ENCODE data around the gene GSN. TPM values are rescaled to one million over a fixed set of nuclear protein-coding genes. Genes with fewer than 3 reads are reported as not detected.

The GSN gene
- total and polyA plus RNA-seq, 2 of the 8 experiments (the other 6 are each of a cell fraction or from before 2014, with no cell fraction given), result 52.3 to 94.5 TPM

- H3K79me1 ChIP-seq (ENCODE audit: low read depth, low read length), result no peaks in the 10 kb centered on the region
- no peak overlapping the region for H3K27ac ChIP-seq (ENCODE audit: low read depth, low read length)
- no peak overlapping the region for H4K91ac ChIP-seq (replicated peaks; ENCODE audit: insufficient read length, low read length)
- no peak overlapping the region for H3K4me2 ChIP-seq (ENCODE audit: insufficient read depth in 1 of 2, low read depth in 2 of 2, low read length in 2 of 2)
- H3K36me3 ChIP-seq (ENCODE audit: control insufficient read depth in 2 of 4, insufficient read depth in 4 of 4, low read length in 3 of 4), result peaks cover 0 to 7% (median under 1%) of the 10 kb centered on the region in 4 experiments; a peak in 3 of 8 replicates
- no peak overlapping the region for H4K5ac ChIP-seq (ENCODE audit: insufficient read length, low read depth, low read length)
- no peak overlapping the region for H3K4ac ChIP-seq (replicated peaks; ENCODE audit: insufficient read length, low read depth, low read length)
- H3K27me3 ChIP-seq (replicated peaks in 1 of 4; ENCODE audit: control insufficient read depth in 3 of 4, extremely low read depth in 1 of 4, insufficient read depth in 3 of 4, low read length in 3 of 4), result no peaks in the 10 kb centered on the region
- H3K23ac ChIP-seq (ENCODE audit: insufficient read length), result no peak overlapping the region
- H4K8ac ChIP-seq (ENCODE audit: extremely low read depth, insufficient read depth, low read length), result no peak overlapping the region
- H2BK12ac ChIP-seq (ENCODE audit: low read depth, low read length), result no peak overlapping the region
- no peak overlapping the region for H2BK120ac ChIP-seq (replicated peaks; ENCODE audit: low read depth, low read length)
- H3K23me2 ChIP-seq (ENCODE audit: low read depth, low read length), result no peaks in the 10 kb centered on the region
- H3K4me3 ChIP-seq (ENCODE audit: extremely low read depth in 1 of 4, insufficient read depth in 2 of 4, low read depth in 3 of 4, low read length in 4 of 4), result no peak overlapping the region
- CTCF ChIA-PET (ENCODE audit: partially characterized antibody), result interaction anchor here (0.7 to 1.3 kb wide), 2 partner anchors 17 kb away, joined by 3 to 4 read pairs; no protein-coding TSS in a partner anchor
- H3K9ac ChIP-seq (replicated peaks in 1 of 4; ENCODE audit: extremely low read depth in 1 of 4, low read depth in 3 of 4, low read length in 3 of 4), result no peak overlapping the region
- POLR2A ChIA-PET (ENCODE audit: partially characterized antibody), result no interaction called here
- no peak overlapping the region for H2AFZ ChIP-seq (ENCODE audit: low read length)
- no peak overlapping the region for H2BK15ac ChIP-seq (ENCODE audit: low read length)
- DNase-seq (ENCODE audit: low read depth in 1 of 2, low spot score in 2 of 2) (no peak), FAIRE-seq (no peak)
- no peak overlapping the region for H3K14ac ChIP-seq (ENCODE audit: insufficient read length)
- no peak overlapping the region for H2BK20ac ChIP-seq (ENCODE audit: low read length)
- no peak overlapping the region for H3K18ac ChIP-seq (ENCODE audit: extremely low read depth, low read length)
- H3K56ac ChIP-seq (replicated peaks; ENCODE audit: insufficient read length, low read depth, low read length), result no peak overlapping the region
- H3K4me1 ChIP-seq (replicated peaks in 1 of 4; ENCODE audit: control insufficient read depth in 3 of 4, insufficient read depth in 4 of 4, low read length in 3 of 4), result no peaks in the 10 kb centered on the region
- WGBS, 2 experiments (ENCODE audit: extremely low coverage in 1 of 2, insufficient coverage in 1 of 2, insufficient read length in 1 of 2, insufficient replicate concordance in 2 of 2, low coverage in 1 of 2, low lambda C conversion rate in 2 of 2, missing lambda C conversion rate in 1 of 2), result 92% methylated on average over 4 of the region's 4 CpGs; no CpG with 5 or more reads in 1 of the 2 experiments
- H2BK5ac ChIP-seq (ENCODE audit: low read depth, low read length), result no peak overlapping the region
- no peaks in the 10 kb centered on the region for H3K79me2 ChIP-seq (ENCODE audit: control insufficient read depth in 1 of 2, insufficient read depth in 2 of 2, low read length in 2 of 2)
- no peaks in the 10 kb centered on the region for H4K20me1 ChIP-seq (replicated peaks in 1 of 2; ENCODE audit: control insufficient read depth in 1 of 2, insufficient read depth in 2 of 2, low read length in 2 of 2)
- H3K9me3 ChIP-seq (ENCODE audit: insufficient read depth in 2 of 2, low read depth in 1 of 2, low read length in 1 of 2), result no peaks in the 10 kb centered on the region
- H2AK5ac ChIP-seq (ENCODE audit: low read depth, low read length), result no peak overlapping the region
- TF ChIP-seq ZNF274 (IDR thresholded peaks at IDR 0.05; ENCODE audit: borderline replicate concordance, extremely low read depth, low read length) (no peak), E2F6 (IDR thresholded peaks at IDR 0.05) (no peak), ASH2L (IDR thresholded peaks at IDR 0.05; ENCODE audit: low read length) (no peak), SRF (IDR thresholded peaks at IDR 0.05; ENCODE audit: low read depth, low read length) (no peak), EP300 (IDR thresholded peaks at IDR 0.05; ENCODE audit: borderline replicate concordance in 1 of 2, low read depth in 2 of 2, low read length in 2 of 2) (no peak), SAP30 (IDR thresholded peaks at IDR 0.05; ENCODE audit: insufficient read depth, insufficient replicate concordance, low read length) (no peak), KDM4A (IDR thresholded peaks at IDR 0.05; ENCODE audit: low read depth, low read length, severe bottlenecking) (no peak), GTF2F1 (IDR thresholded peaks at IDR 0.05; ENCODE audit: borderline replicate concordance, low read depth, low read length) (no peak), BACH1 (IDR thresholded peaks at IDR 0.05; ENCODE audit: low read length) (no peak), CHD2 (IDR thresholded peaks at IDR 0.05; ENCODE audit: low read length) (no peak), BCL11A (IDR thresholded peaks at IDR 0.05; ENCODE audit: low read depth in 2 of 2, low read length in 2 of 2) (no peak), KDM1A (IDR thresholded peaks at IDR 0.05; ENCODE audit: borderline replicate concordance, low read length) (no peak), MAFK (IDR thresholded peaks at IDR 0.05; ENCODE audit: low read depth, low read length) (no peak)
- TF ChIP-seq, protein P1, sequence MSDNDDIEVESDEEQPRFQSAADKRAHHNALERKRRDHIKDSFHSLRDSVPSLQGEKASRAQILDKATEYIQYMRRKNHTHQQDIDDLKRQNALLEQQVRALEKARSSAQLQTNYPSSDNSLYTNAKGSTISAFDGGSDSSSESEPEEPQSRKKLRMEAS (IDR thresholded peaks at IDR 0.05), result no peak
Observed at GRCh38 chr9:121336665-121337064, 68.7 kb downstream of the GSN start.

Measured in H1 (cell line).